K562 (cell line): Measurements from ENCODE around the gene CUX1. TPM values are rescaled to one million over a fixed set of nuclear protein-coding genes. Genes with fewer than 3 reads are reported as not detected.

Experiments
- ATAC-seq: fragments of 200-7000 bp; cut with Tn5 transposase; 3 replicates; pipeline ENCODE4 v1.9.1; 2020; ENCODE audit warnings: moderate library complexity
- BruUV-seq: library from RNA; stranded (reverse); fragments of 400-500 nt; replicated peaks from 2 replicates; lab custom pipeline; 2021; lab: Mats Ljungman, UMichigan
- CTCF ChIA-PET: fragments of 300-600 bp; formaldehyde crosslinking; extraction: SDS; loops from one replicate; lab custom pipeline; 2021; ENCODE audit warnings: low intra/inter-chr PET ratio; lab: Yijun Ruan, JAX
- POLR2A ChIA-PET: fragments of 300-600, 350-650 bp; sonication (Branson Sonifier 250); formaldehyde crosslinking; extraction: SDS; loops from one replicate; lab custom pipeline; 2021; ENCODE audit warnings: antibody characterized with exemption, inconsistent platforms; lab: Yijun Ruan, JAX
- DNase-seq, 4 experiments: peaks; one replicate each; pipeline versions ENCODE4 v3.0.0 to v3.0.0-alpha.2; 2011 to 2018; ENCODE audit warnings: low spot score in 3 of 4, mixed read lengths in 3 of 4; ENCODE audit errors: extremely low read depth in 1 of 4
- FAIRE-seq: peaks from 2 replicates; lab custom pipeline; 2011; peaks lifted over from hg19 to GRCh38; lab: Jason Lieb, UNC
- H2AFZ ChIP-seq: 2 replicates; pipeline ENCODE4 v1.6.0; 2011; ENCODE audit warnings: low read depth, low read length, control low read depth, inconsistent platforms
- H3K27ac ChIP-seq: fragments of 200-600 bp; 3 replicates; pipeline ENCODE4 v1.8.0; 2011; ENCODE audit warnings: low read depth, mild to moderate bottlenecking, control low read depth, inconsistent platforms, low read length, moderate library complexity, mixed read lengths; ENCODE audit errors: extremely low read depth
- H3K27me3 ChIP-seq, 2 experiments: fragments of 300-600 bp in 1 of 2; 2 replicates in 1 of 2; 3 replicates in 1 of 2; pipeline versions ENCODE4 v1.6.0 to v1.8.0; 2011; ENCODE audit warnings: inconsistent platforms in 2 of 2, low read length in 2 of 2, mild to moderate bottlenecking in 1 of 2, mixed read lengths in 1 of 2, moderate library complexity in 1 of 2; ENCODE audit not compliant: control insufficient read depth in 2 of 2, insufficient read depth in 2 of 2
- H3K36me3 ChIP-seq: fragments of 300-600 bp; 3 replicates; pipeline ENCODE4 v1.8.0; 2011; ENCODE audit warnings: mild to moderate bottlenecking, low read length, inconsistent platforms; ENCODE audit not compliant: control insufficient read depth, insufficient read depth
- H3K4me1 ChIP-seq, 2 experiments: fragments of 200-600 bp in 1 of 2; replicated peaks in 1 of 2; 2 replicates in 1 of 2; 3 replicates in 1 of 2; pipeline versions ENCODE4 v1.5.1 to v1.8.0; 2011; ENCODE audit warnings: inconsistent platforms in 2 of 2, low read length in 2 of 2, mild to moderate bottlenecking in 1 of 2, mixed read lengths in 1 of 2, moderate library complexity in 1 of 2; ENCODE audit not compliant: control insufficient read depth in 2 of 2, insufficient read depth in 2 of 2
- H3K4me2 ChIP-seq: 2 replicates; pipeline ENCODE4 v1.6.1; 2011; ENCODE audit warnings: low read length, control low read depth, inconsistent platforms, mixed read lengths; ENCODE audit not compliant: insufficient read depth
- H3K4me3 ChIP-seq: fragments of 200-600 bp; sonication (generic), shearing (Covaris generic); 2 replicates; pipeline ENCODE4 v1.5.1; 2016; ENCODE audit warnings: control low read depth, inconsistent platforms
- H3K79me2 ChIP-seq: fragments of 200-600 bp; 3 replicates; pipeline ENCODE4 v1.8.0; 2011; ENCODE audit warnings: low read length, inconsistent platforms; ENCODE audit not compliant: control insufficient read depth, insufficient read depth
- H3K9ac ChIP-seq, 2 experiments: 2 replicates each; pipeline versions ENCODE4 v1.6.0 to v1.6.1; 2011; ENCODE audit warnings: low read depth in 2 of 2, low read length in 2 of 2, control low read depth in 1 of 2, inconsistent platforms in 1 of 2, mild to moderate bottlenecking in 1 of 2, mixed read lengths in 1 of 2; ENCODE audit not compliant: insufficient read depth in 1 of 2
- H3K9me1 ChIP-seq: one replicate; pipeline ENCODE4 v1.6.0; 2011; ENCODE audit warnings: inconsistent platforms, mild to moderate bottlenecking, low read length, moderate library complexity; ENCODE audit not compliant: control insufficient read depth, insufficient read depth
- H3K9me3 ChIP-seq: replicated peaks from 2 replicates; pipeline ENCODE4 v1.5.1; 2011; ENCODE audit warnings: low read depth, low read length, inconsistent platforms; ENCODE audit not compliant: control insufficient read depth, insufficient read depth
- H4K20me1 ChIP-seq: replicated peaks from 2 replicates; pipeline ENCODE4 v1.6.1; 2011; ENCODE audit warnings: low read length, inconsistent platforms, mixed read lengths; ENCODE audit not compliant: control insufficient read depth, insufficient read depth
- BRD4 ChIP-seq: fragments of 200-600 bp; sonication (generic); IDR thresholded peaks from 2 replicates; pipeline ENCODE4 v1.6.1; 2017; ENCODE audit warnings: inconsistent platforms
- ETV5 ChIP-seq: sonication (generic); formaldehyde crosslinking; IDR thresholded peaks from 2 replicates; pipeline ENCODE4 v1.4.0; 2020; ENCODE audit warnings: low read depth, mild to moderate bottlenecking, missing genetic modification reagents
- GABPB1 ChIP-seq: sonication (generic); formaldehyde crosslinking; IDR thresholded peaks from 2 replicates; pipeline ENCODE4 v1.8.0; 2022; ENCODE audit warnings: mild to moderate bottlenecking, missing genetic modification reagents
- LARP7 ChIP-seq: fragments of 450-650 bp; IDR thresholded peaks from 2 replicates; pipeline ENCODE4 v1.6.1; 2016
- MXI1 ChIP-seq: IDR thresholded peaks from 2 replicates; pipeline ENCODE4 v1.6.1; 2011; ENCODE audit warnings: low read depth, mild to moderate bottlenecking, improper control_type of control experiment, low read length
- MYC ChIP-seq, 2 experiments: fragments of 250-450 bp in 1 of 2; sonication (Bioruptor Pico) in 1 of 2; IDR thresholded peaks; 2 replicates each; pipeline versions ENCODE4 v1.5.1 to v1.6.1; 2012 to 2021; ENCODE audit warnings: low read depth in 2 of 2, borderline replicate concordance in 1 of 2, improper control_type of control experiment in 1 of 2, low read length in 1 of 2, mild to moderate bottlenecking in 1 of 2, moderate library complexity in 1 of 2
- NFE2L1 ChIP-seq: fragments of 450-650 bp; IDR thresholded peaks from 2 replicates; pipeline ENCODE4 v1.6.1; 2016; ENCODE audit warnings: missing genetic modification characterization, low read depth, mild to moderate bottlenecking, missing compliant biosample characterization, moderate library complexity, borderline replicate concordance
- NR4A1 ChIP-seq, 2 experiments: fragments of 250-450 bp in 1 of 2; fragments of 450-650 bp in 1 of 2; sonication (Bioruptor Pico) in 1 of 2; IDR thresholded peaks; 2 replicates each; pipeline versions ENCODE4 v1.4.0 to v1.6.1; 2016 to 2020; ENCODE audit warnings: mild to moderate bottlenecking in 2 of 2, missing compliant biosample characterization in 1 of 2, missing genetic modification characterization in 1 of 2, moderate library complexity in 1 of 2
- STAT6 ChIP-seq: sonication (generic); formaldehyde crosslinking; IDR thresholded peaks from 2 replicates; pipeline ENCODE4 v1.8.1; 2023; ENCODE audit warnings: mild to moderate bottlenecking, missing genetic modification reagents
- THAP12 ChIP-seq: fragments of 250-450 bp; sonication (Bioruptor Pico); IDR thresholded peaks from 2 replicates; pipeline ENCODE4 v1.9.0; 2021; ENCODE audit warnings: mild to moderate bottlenecking, inconsistent platforms
- TOE1 ChIP-seq, 2 experiments: fragments of 450-650 bp in 1 of 2; sonication (generic) in 1 of 2; formaldehyde crosslinking in 1 of 2; IDR thresholded peaks; 2 replicates each; pipeline versions ENCODE4 v1.7.1 to v1.8.0; 2016 to 2022; ENCODE audit warnings: borderline replicate concordance in 2 of 2, mild to moderate bottlenecking in 2 of 2, antibody characterized with exemption in 1 of 2, inconsistent platforms in 1 of 2, low read depth in 1 of 2, missing genetic modification reagents in 1 of 2, moderate library complexity in 1 of 2
- XRCC3 ChIP-seq: fragments of 450-650 bp; IDR thresholded peaks from 2 replicates; pipeline ENCODE4 v1.6.1; 2017; ENCODE audit warnings: mild to moderate bottlenecking, moderate library complexity
- ZBTB7A ChIP-seq: IDR thresholded peaks from 2 replicates; pipeline ENCODE4 v1.6.1; 2011; ENCODE audit warnings: low read depth, mild to moderate bottlenecking, low read length, moderate library complexity, borderline replicate concordance; ENCODE audit not compliant: control insufficient read depth
- ZFP1 ChIP-seq: fragments of 450-650 bp; formaldehyde crosslinking; IDR thresholded peaks from 2 replicates; pipeline ENCODE4 v1.4.0; 2020; ENCODE audit warnings: mild to moderate bottlenecking, mixed read lengths
- WGBS: fragments of 100-300 bp; shearing (Covaris generic); methylation state at CpG from one replicate; pipeline ENCODE4 v1.1.6; 2016; ENCODE audit warnings: low coverage, mixed read lengths; ENCODE audit not compliant: insufficient coverage; ENCODE audit errors: missing lambda C conversion rate; 5-methylcytosine and 5-hydroxymethylcytosine counted together
- in situ Hi-C: fragments of 300-500 bp; cut with MboI; formaldehyde crosslinking; loops from 4 replicates; pipeline ENCODE4 v1.15.0; 2018; ENCODE audit warnings: inconsistent platforms, mixed read lengths
- intact Hi-C: fragments of 100-400 bp; cut with micrococcal nuclease; formaldehyde crosslinking; loops from 2 replicates; pipeline ENCODE4 v1.14.2; 2022
- polyA plus RNA-seq, 8 experiments: library from polyadenylated mRNA; depleted of rRNA in 4 of 8; stranded (reverse) in 5 of 8; unstranded in 3 of 8; fragments of >200 nt; fragmentation: Nextera tagmentation in 2 of 8; fragmentation: Illumina TruSeq in 1 of 8; extraction: Ambion mirVana in 2 of 8; extraction: Trizol in 1 of 8; gene quantifications; 2 replicates each; pipeline versions ENCODE4 v1.2.1 to v1.2.3, GENCODE V29; 2011 to 2014; ENCODE audit warnings: inconsistent platforms in 1 of 8, missing spikeins in 1 of 8
- total RNA-seq, 7 experiments: library from RNA; depleted of rRNA in 6 of 7; stranded (reverse); fragments of >200 nt in 6 of 7; fragmentation: Illumina TruSeq in 2 of 7; extraction: Trizol in 2 of 7; gene quantifications; 2 replicates each; pipeline versions ENCODE4 v1.2.1 to v1.2.3, GENCODE V29; 2011 to 2021; ENCODE audit warnings: low replicate concordance in 1 of 7

The CUX1 gene
- total and polyA plus RNA-seq, 9 of the 15 experiments (the other 6 are each of a cell fraction or from before 2014, with no cell fraction given) = 3.6 to 55.3 (median 25.2) TPM

GRCh38 chr7:102205915-102206314 is 388.5 kb downstream of the CUX1 start:
- ATAC-seq = no peak
- Histone ChIP-seq H4K20me1 (no peaks in the 10 kb centered on the region; the same call in 1 of the 2 replicates), H3K27ac (no peak overlapping the region), H3K4me3 (no peak overlapping the region), H2AFZ (no peak overlapping the region), H3K9ac (peak overlapping the region in 1 of 2 experiments; percentile 69; a peak in 1 of 4 replicates), H3K9me1 (no peaks in the 10 kb centered on the region), H3K36me3 (peaks cover 68% of the 10 kb centered on the region; the same call in 2 of the 3 replicates), H3K9me3 (no peaks in the 10 kb centered on the region), H3K79me2 (no peaks in the 10 kb centered on the region), H3K27me3 (no peaks in the 10 kb centered on the region), H3K4me1 (peaks cover 0 to 6% of the 10 kb centered on the region in 2 experiments; a peak in 1 of 5 replicates), H3K4me2 (no peak overlapping the region)
- in situ Hi-C loops (no loop called here), intact Hi-C loops (no loop called here)
- FAIRE-seq = no peak
- TF ChIP-seq NR4A1 (CRISPR knock-in tag; IDR thresholded peaks at IDR 0.05) (no peak), NR4A1 (tag; IDR thresholded peaks at IDR 0.05) (no peak), TOE1 (IDR thresholded peaks at IDR 0.05; ENCODE audit: borderline replicate concordance) (no peak), TOE1 (CRISPR knock-in tag; IDR thresholded peaks at IDR 0.05; ENCODE audit: borderline replicate concordance, low read depth) (no peak), GABPB1 (CRISPR knock-in tag) (no peak), NFE2L1 (no peak), MXI1 (no peak), ZFP1 (CRISPR knock-in tag) (no peak), STAT6 (CRISPR knock-in tag) (no peak), ETV5 (no peak), ZBTB7A (no peak), LARP7 (no peak), MYC (IDR thresholded peaks at IDR 0.05; ENCODE audit: low read depth, low read length) (no peak), MYC (CRISPR knock-in tag; IDR thresholded peaks at IDR 0.05; ENCODE audit: borderline replicate concordance, low read depth) (no peak), THAP12 (CRISPR knock-in tag) (no peak), XRCC3 (no peak), BRD4 (no peak)
- CTCF ChIA-PET = no interaction called here
- no peak for DNase-seq
- 92% methylated on average over 15 of the region's 15 CpGs for WGBS
- POLR2A ChIA-PET = interaction anchor here (0.7 kb wide), 1 partner anchor 309 kb away, joined by 3 read pairs; no protein-coding TSS in a partner anchor
- no TSS peak for BruUV-seq
